ENCODE measurements around the gene OLA1.

GRCh38 chr2:174063492-174064092 is 184.7 kb downstream of the OLA1 start:
- TF ChIP-seq, protein P1, sequence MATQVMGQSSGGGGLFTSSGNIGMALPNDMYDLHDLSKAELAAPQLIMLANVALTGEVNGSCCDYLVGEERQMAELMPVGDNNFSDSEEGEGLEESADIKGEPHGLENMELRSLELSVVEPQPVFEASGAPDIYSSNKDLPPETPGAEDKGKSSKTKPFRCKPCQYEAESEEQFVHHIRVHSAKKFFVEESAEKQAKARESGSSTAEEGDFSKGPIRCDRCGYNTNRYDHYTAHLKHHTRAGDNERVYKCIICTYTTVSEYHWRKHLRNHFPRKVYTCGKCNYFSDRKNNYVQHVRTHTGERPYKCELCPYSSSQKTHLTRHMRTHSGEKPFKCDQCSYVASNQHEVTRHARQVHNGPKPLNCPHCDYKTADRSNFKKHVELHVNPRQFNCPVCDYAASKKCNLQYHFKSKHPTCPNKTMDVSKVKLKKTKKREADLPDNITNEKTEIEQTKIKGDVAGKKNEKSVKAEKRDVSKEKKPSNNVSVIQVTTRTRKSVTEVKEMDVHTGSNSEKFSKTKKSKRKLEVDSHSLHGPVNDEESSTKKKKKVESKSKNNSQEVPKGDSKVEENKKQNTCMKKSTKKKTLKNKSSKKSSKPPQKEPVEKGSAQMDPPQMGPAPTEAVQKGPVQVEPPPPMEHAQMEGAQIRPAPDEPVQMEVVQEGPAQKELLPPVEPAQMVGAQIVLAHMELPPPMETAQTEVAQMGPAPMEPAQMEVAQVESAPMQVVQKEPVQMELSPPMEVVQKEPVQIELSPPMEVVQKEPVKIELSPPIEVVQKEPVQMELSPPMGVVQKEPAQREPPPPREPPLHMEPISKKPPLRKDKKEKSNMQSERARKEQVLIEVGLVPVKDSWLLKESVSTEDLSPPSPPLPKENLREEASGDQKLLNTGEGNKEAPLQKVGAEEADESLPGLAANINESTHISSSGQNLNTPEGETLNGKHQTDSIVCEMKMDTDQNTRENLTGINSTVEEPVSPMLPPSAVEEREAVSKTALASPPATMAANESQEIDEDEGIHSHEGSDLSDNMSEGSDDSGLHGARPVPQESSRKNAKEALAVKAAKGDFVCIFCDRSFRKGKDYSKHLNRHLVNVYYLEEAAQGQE (IDR thresholded peaks at IDR 0.05; ENCODE audit: borderline replicate concordance): no peak
- TF ChIP-seq RAD21 (conservative IDR thresholded peaks at IDR 0.05) (no peak), EZH2 (IDR thresholded peaks at IDR 0.05; ENCODE audit: borderline replicate concordance, insufficient read depth, low read length, poor library complexity, severe bottlenecking) (no peak), CTCF (IDR thresholded peaks at IDR 0.05; ENCODE audit: poor library complexity, severe bottlenecking) (no peak), POLR2AphosphoS5 (IDR thresholded peaks at IDR 0.05) (no peak), TAF1 (IDR thresholded peaks at IDR 0.05; ENCODE audit: low read depth) (no peak), EP300 (conservative IDR thresholded peaks at IDR 0.05; ENCODE audit: poor library complexity, severe bottlenecking) (no peak)
